ENCODE measurements around the gene PLB1. TPM values are rescaled to one million over a fixed set of nuclear protein-coding genes. Genes with fewer than 3 reads are reported as not detected.

The PLB1 gene
- total and polyA plus RNA-seq, 9 of the 15 experiments (the other 6 are each of a cell fraction or from before 2014, with no cell fraction given): 0.01 to 0.09 (median 0.07) TPM; not detected in 2

- TF ChIP-seq, protein P1, sequence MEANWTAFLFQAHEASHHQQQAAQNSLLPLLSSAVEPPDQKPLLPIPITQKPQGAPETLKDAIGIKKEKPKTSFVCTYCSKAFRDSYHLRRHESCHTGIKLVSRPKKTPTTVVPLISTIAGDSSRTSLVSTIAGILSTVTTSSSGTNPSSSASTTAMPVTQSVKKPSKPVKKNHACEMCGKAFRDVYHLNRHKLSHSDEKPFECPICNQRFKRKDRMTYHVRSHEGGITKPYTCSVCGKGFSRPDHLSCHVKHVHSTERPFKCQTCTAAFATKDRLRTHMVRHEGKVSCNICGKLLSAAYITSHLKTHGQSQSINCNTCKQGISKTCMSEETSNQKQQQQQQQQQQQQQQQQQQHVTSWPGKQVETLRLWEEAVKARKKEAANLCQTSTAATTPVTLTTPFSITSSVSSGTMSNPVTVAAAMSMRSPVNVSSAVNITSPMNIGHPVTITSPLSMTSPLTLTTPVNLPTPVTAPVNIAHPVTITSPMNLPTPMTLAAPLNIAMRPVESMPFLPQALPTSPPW (CRISPR knock-in tag; IDR thresholded peaks at IDR 0.05): peak; percentile 16; the same call in 1 of the 2 replicates
- peak; percentile 30; the same call in 1 of the 2 replicates for TF ChIP-seq SMARCA4 (IDR thresholded peaks at IDR 0.05)
- TF ChIP-seq CTBP1 (IDR thresholded peaks at IDR 0.05; ENCODE audit: borderline replicate concordance): peak; percentile 29; the same call in 1 of the 2 replicates
- peak; percentile 45; the same call in 1 of the 2 replicates for TF ChIP-seq SOX6 (IDR thresholded peaks at IDR 0.05)
Observed at GRCh38 chr2:28557389-28558131, 61.7 kb downstream of the PLB1 start (continued).

- 3% methylated on average over 5 of the region's 5 CpGs for WGBS (ENCODE audit: insufficient coverage, low coverage, missing lambda C conversion rate)
- no peaks in the 10 kb centered on the region for H3K79me2 ChIP-seq (ENCODE audit: control insufficient read depth, insufficient read depth, low read length)
- H3K4me3 ChIP-seq: no peak overlapping the region
- no peak for FAIRE-seq
- H3K4me1 ChIP-seq (replicated peaks in 1 of 2; ENCODE audit: control insufficient read depth in 2 of 2, insufficient read depth in 2 of 2, low read length in 2 of 2): peaks cover 0 to 5% of the 10 kb centered on the region in 2 experiments; a peak in 1 of 5 replicates
- in situ Hi-C loops (cut with MboI) (no loop called here), intact Hi-C loops (cut with micrococcal nuclease) (no loop called here)
- ChIA-PET CTCF (ENCODE audit: low intra/inter-chr PET ratio) (no interaction called here), POLR2A (interaction anchor here (1.1 kb wide), 1 partner anchor 64 kb away, joined by 3 read pairs; no protein-coding TSS in a partner anchor)
- TF ChIP-seq ZBTB26 (CRISPR knock-in tag; IDR thresholded peaks at IDR 0.05) (0 out of 2 replicates have a peak, but pooled peaks have one; percentile 43), ZC3H4 (CRISPR knock-in tag; IDR thresholded peaks at IDR 0.05; ENCODE audit: borderline replicate concordance) (no peak), FOXJ2 (tag; IDR thresholded peaks at IDR 0.05) (0 out of 2 replicates have a peak, but pooled peaks have one; percentile 2)
- H4K20me1 ChIP-seq (replicated peaks; ENCODE audit: control insufficient read depth, insufficient read depth, low read length): peaks cover 6% of the 10 kb centered on the region; the same call in 1 of the 2 replicates
- peaks cover 8 to 44% of the 10 kb centered on the region in 2 experiments; a peak in 4 of 5 replicates for H3K27me3 ChIP-seq (ENCODE audit: control insufficient read depth in 2 of 2, insufficient read depth in 2 of 2, low read length in 2 of 2)
- no TSS peak for BruUV-seq (replicated peaks)
- H3K4me2 ChIP-seq (ENCODE audit: insufficient read depth, low read length): no peak overlapping the region
- DNase-seq (ENCODE audit: extremely low read depth in 1 of 4, low spot score in 3 of 4): no peak
- no peak for ATAC-seq
- H2AFZ ChIP-seq (ENCODE audit: low read depth, low read length): no peak overlapping the region
- no peak overlapping the region for H3K9ac ChIP-seq (ENCODE audit: insufficient read depth in 1 of 2, low read depth in 2 of 2, low read length in 2 of 2)
- H3K9me3 ChIP-seq (replicated peaks; ENCODE audit: control insufficient read depth, insufficient read depth, low read depth, low read length): no peaks in the 10 kb centered on the region
- H3K27ac ChIP-seq (ENCODE audit: extremely low read depth, low read depth, low read length): no peak overlapping the region
- H3K36me3 ChIP-seq (ENCODE audit: control insufficient read depth, insufficient read depth, low read length): no peaks in the 10 kb centered on the region
- no peaks in the 10 kb centered on the region for H3K9me1 ChIP-seq (ENCODE audit: control insufficient read depth, insufficient read depth, low read length)
Observed at GRCh38 chr2:28558158-28558820, 62.4 kb downstream of the PLB1 start.

Data from K562 (cell line).